ENCODE results near the gene ZNF43.

- TF ChIP-seq, protein P1, sequence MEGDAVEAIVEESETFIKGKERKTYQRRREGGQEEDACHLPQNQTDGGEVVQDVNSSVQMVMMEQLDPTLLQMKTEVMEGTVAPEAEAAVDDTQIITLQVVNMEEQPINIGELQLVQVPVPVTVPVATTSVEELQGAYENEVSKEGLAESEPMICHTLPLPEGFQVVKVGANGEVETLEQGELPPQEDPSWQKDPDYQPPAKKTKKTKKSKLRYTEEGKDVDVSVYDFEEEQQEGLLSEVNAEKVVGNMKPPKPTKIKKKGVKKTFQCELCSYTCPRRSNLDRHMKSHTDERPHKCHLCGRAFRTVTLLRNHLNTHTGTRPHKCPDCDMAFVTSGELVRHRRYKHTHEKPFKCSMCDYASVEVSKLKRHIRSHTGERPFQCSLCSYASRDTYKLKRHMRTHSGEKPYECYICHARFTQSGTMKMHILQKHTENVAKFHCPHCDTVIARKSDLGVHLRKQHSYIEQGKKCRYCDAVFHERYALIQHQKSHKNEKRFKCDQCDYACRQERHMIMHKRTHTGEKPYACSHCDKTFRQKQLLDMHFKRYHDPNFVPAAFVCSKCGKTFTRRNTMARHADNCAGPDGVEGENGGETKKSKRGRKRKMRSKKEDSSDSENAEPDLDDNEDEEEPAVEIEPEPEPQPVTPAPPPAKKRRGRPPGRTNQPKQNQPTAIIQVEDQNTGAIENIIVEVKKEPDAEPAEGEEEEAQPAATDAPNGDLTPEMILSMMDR (conservative IDR thresholded peaks at IDR 0.05 in 1 of 2, IDR thresholded peaks at IDR 0.05 in 1 of 2; ENCODE audit: extremely low read depth in 1 of 2, insufficient read depth in 1 of 2, low read depth in 1 of 2, low read length in 2 of 2): no peak
- TF ChIP-seq EZH2 (IDR thresholded peaks at IDR 0.05; ENCODE audit: borderline replicate concordance, low read length): no peak
These were observed 68.7 kb downstream of the ZNF43 start, which contains the start of gene ZNF100 for GRCh38 chr19:21767065-21767800.
